IMR-90 (cell line): ENCODE measurements around the gene PCDHGA2. TPM values are rescaled to one million over a fixed set of nuclear protein-coding genes. Genes with fewer than 3 reads are reported as not detected.
A peak's percentile ranks its signal among the peaks of the same experiment; 100 is the strongest.

Source experiments
- ATAC-seq: fragments of 200-7000 bp; cut with Tn5 transposase; 2 replicates; pipeline ENCODE4 v1.9.1; 2020; ENCODE audit warnings: low read depth, mild to moderate bottlenecking, moderate library complexity
- BruUV-seq: library from RNA; stranded (reverse); fragments of 400-500 nt; replicated peaks from 2 replicates; lab custom pipeline; 2021; lab: Mats Ljungman, UMichigan
- CTCF ChIA-PET: fragments of 300-600 bp; formaldehyde crosslinking; extraction: SDS; loops from one replicate; lab custom pipeline; 2021; ENCODE audit warnings: antibody characterized with exemption; lab: Yijun Ruan, JAX
- POLR2A ChIA-PET: fragments of 300-600 bp; sonication (Branson Sonifier 250); formaldehyde crosslinking; loops from one replicate; lab custom pipeline; 2022; ENCODE audit warnings: antibody characterized with exemption; ENCODE audit not compliant: unreplicated experiment; lab: Charles Lee
- DNase-seq: peaks from one replicate; pipeline ENCODE4 v3.0.0; 2013
- H2AFZ ChIP-seq: replicated peaks from 2 replicates; pipeline ENCODE3; 2013; ENCODE audit warnings: low read length, mild to moderate bottlenecking; ENCODE audit not compliant: poor library complexity
- H2AK5ac ChIP-seq: 2 replicates; pipeline ENCODE4 v1.6.1; 2013; ENCODE audit warnings: low read depth, low read length, inconsistent platforms
- H2AK9ac ChIP-seq: replicated peaks from 2 replicates; pipeline ENCODE3; 2013; ENCODE audit warnings: mild to moderate bottlenecking, low read depth, low read length, moderate library complexity; ENCODE audit not compliant: poor library complexity
- H2BK120ac ChIP-seq: 2 replicates; pipeline ENCODE4 v1.6.1; 2013; ENCODE audit warnings: low read depth, low read length, inconsistent platforms
- H2BK15ac ChIP-seq: 3 replicates; pipeline ENCODE4 v1.6.1; 2013; ENCODE audit warnings: low read depth, low read length, inconsistent platforms
- H2BK20ac ChIP-seq: 2 replicates; pipeline ENCODE4 v1.6.1; 2013; ENCODE audit warnings: low read depth, mild to moderate bottlenecking, inconsistent platforms, low read length, moderate library complexity
- H2BK5ac ChIP-seq: 2 replicates; pipeline ENCODE4 v1.6.1; 2013; ENCODE audit warnings: mild to moderate bottlenecking, low read depth, low read length, inconsistent platforms; ENCODE audit not compliant: poor library complexity, severe bottlenecking
- H3K14ac ChIP-seq: replicated peaks from 2 replicates; pipeline ENCODE4 v1.6.1; 2013; ENCODE audit warnings: low read depth, low read length, inconsistent platforms
- H3K18ac ChIP-seq: 2 replicates; pipeline ENCODE4 v1.6.1; 2013; ENCODE audit warnings: low read depth, low read length, control low read depth
- H3K23ac ChIP-seq: 2 replicates; pipeline ENCODE4 v1.6.1; 2013; ENCODE audit warnings: low read depth, low read length, inconsistent platforms
- H3K27ac ChIP-seq: 2 replicates; pipeline ENCODE4 v1.5.1; 2013; ENCODE audit warnings: mild to moderate bottlenecking, control low read depth, low read length; ENCODE audit not compliant: insufficient read depth
- H3K27me3 ChIP-seq: 2 replicates; pipeline ENCODE4 v1.6.1; 2013; ENCODE audit warnings: low read length; ENCODE audit not compliant: control insufficient read depth, insufficient read depth
- H3K36me3 ChIP-seq: 2 replicates; pipeline ENCODE4 v1.6.1; 2013; ENCODE audit warnings: low read length, mixed read lengths; ENCODE audit not compliant: control insufficient read depth, insufficient read depth
- H3K4ac ChIP-seq: 2 replicates; pipeline ENCODE4 v1.6.1; 2013; ENCODE audit warnings: low read depth, low read length, inconsistent platforms
- H3K4me1 ChIP-seq: 2 replicates; pipeline ENCODE4 v1.6.1; 2013; ENCODE audit warnings: low read length, mixed read lengths; ENCODE audit not compliant: control insufficient read depth, insufficient read depth
- H3K4me2 ChIP-seq: 2 replicates; pipeline ENCODE4 v1.6.1; 2013; ENCODE audit warnings: low read depth, mild to moderate bottlenecking, control low read depth, low read length, moderate library complexity
- H3K4me3 ChIP-seq: 2 replicates; pipeline ENCODE4 v1.5.1; 2013; ENCODE audit warnings: low read depth, mild to moderate bottlenecking, control low read depth, low read length, moderate library complexity; ENCODE audit not compliant: insufficient read depth
- H3K56ac ChIP-seq: 2 replicates; pipeline ENCODE4 v1.6.1; 2013; ENCODE audit warnings: low read length, inconsistent platforms; ENCODE audit not compliant: insufficient read depth; ENCODE audit errors: extremely low read depth
- H3K79me1 ChIP-seq, 2 experiments: 2 replicates each; pipeline ENCODE4 v1.6.1; 2013; ENCODE audit warnings: low read length in 2 of 2, inconsistent platforms in 1 of 2, low read depth in 1 of 2
- H3K9ac ChIP-seq: 2 replicates; pipeline ENCODE4 v1.6.1; 2013; ENCODE audit warnings: low read depth, low read length, control low read depth
- H3K9me1 ChIP-seq: 2 replicates; pipeline ENCODE4 v1.6.1; 2013; ENCODE audit warnings: low read length, inconsistent platforms; ENCODE audit not compliant: insufficient read depth
- H3K9me3 ChIP-seq: 2 replicates; pipeline ENCODE4 v1.6.1; 2013; ENCODE audit warnings: low read length; ENCODE audit not compliant: control insufficient read depth, insufficient read depth
- H4K20me1 ChIP-seq: 2 replicates; pipeline ENCODE4 v1.6.1; 2013; ENCODE audit warnings: low read length, inconsistent platforms; ENCODE audit not compliant: insufficient read depth
- H4K5ac ChIP-seq: 2 replicates; pipeline ENCODE4 v1.6.1; 2013; ENCODE audit warnings: mild to moderate bottlenecking, low read depth, low read length, control low read depth
- H4K8ac ChIP-seq, 2 experiments: 2 replicates each; pipeline ENCODE4 v1.6.1; 2013; ENCODE audit warnings: low read depth in 2 of 2, low read length in 2 of 2, control low read depth in 1 of 2, inconsistent platforms in 1 of 2
- H4K91ac ChIP-seq: 2 replicates; pipeline ENCODE4 v1.6.1; 2013; ENCODE audit warnings: low read depth, low read length, inconsistent platforms; ENCODE audit not compliant: insufficient read depth
- BHLHE40 ChIP-seq: fragments of 150-350 bp; IDR thresholded peaks from 2 replicates; pipeline ENCODE4 v1.6.1; 2016; ENCODE audit warnings: mild to moderate bottlenecking, low read depth, low read length
- CEBPB ChIP-seq: IDR thresholded peaks from 2 replicates; pipeline ENCODE4 v1.6.1; 2012; ENCODE audit warnings: low read depth, low read length, improper control_type of control experiment
- CHD1 ChIP-seq: IDR thresholded peaks from 2 replicates; pipeline ENCODE4 v1.6.1; 2012; ENCODE audit warnings: low read depth, low read length, improper control_type of control experiment
- FOS ChIP-seq: fragments of 150-350 bp; IDR thresholded peaks from 2 replicates; pipeline ENCODE4 v1.6.1; 2016; ENCODE audit warnings: low read depth, low read length
- MAFK ChIP-seq: IDR thresholded peaks from 2 replicates; pipeline ENCODE4 v1.6.1; 2012; ENCODE audit warnings: low read depth, low read length, improper control_type of control experiment
- MXI1 ChIP-seq: IDR thresholded peaks from 2 replicates; pipeline ENCODE4 v1.6.1; 2012; ENCODE audit warnings: low read depth, mild to moderate bottlenecking, low read length, moderate library complexity, borderline replicate concordance
- POLR2A ChIP-seq: IDR thresholded peaks from 2 replicates; pipeline ENCODE4 v1.6.1; 2012; ENCODE audit warnings: mild to moderate bottlenecking, low read depth, low read length
- RAD21 ChIP-seq: IDR thresholded peaks from 2 replicates; pipeline ENCODE4 v1.6.1; 2012; ENCODE audit warnings: low read length, improper control_type of control experiment
- RCOR1 ChIP-seq: IDR thresholded peaks from 2 replicates; pipeline ENCODE4 v1.6.1; 2012; ENCODE audit warnings: mild to moderate bottlenecking, low read length, improper control_type of control experiment; ENCODE audit not compliant: insufficient replicate concordance
- RFX5 ChIP-seq: IDR thresholded peaks from 2 replicates; pipeline ENCODE4 v1.8.0; 2012; ENCODE audit warnings: low read depth, mild to moderate bottlenecking, low read length, moderate library complexity
- SMC3 ChIP-seq: fragments of 150-350 bp; IDR thresholded peaks from 2 replicates; pipeline ENCODE4 v1.6.1; 2016; ENCODE audit warnings: low read depth, mild to moderate bottlenecking, antibody characterized with exemption, low read length, moderate library complexity
- WGBS, 2 experiments: methylation state at CpG; one replicate each; pipeline versions ENCODE4 v1.1.5 to v1.1.7; 2013; ENCODE audit warnings: missing lambda C conversion rate in 2 of 2; ENCODE audit not compliant: insufficient read length in 1 of 2; ENCODE audit errors: extremely low coverage in 2 of 2; 5-methylcytosine and 5-hydroxymethylcytosine counted together
- dilution Hi-C: fragments of 300-500 bp; cut with HindIII; formaldehyde crosslinking; loops from one replicate; pipeline ENCODE4 v1.14.3; 2018; ENCODE audit warnings: low sequenced_read_pairs; ENCODE audit not compliant: unreplicated experiment
- in situ Hi-C: fragments of 300-500 bp; cut with MboI; formaldehyde crosslinking; loops from 3 replicates; pipeline ENCODE4 v1.14.3; 2019; ENCODE audit warnings: low sequenced_read_pairs, inconsistent platforms, mixed read lengths
- intact Hi-C: fragments of 100-400 bp; cut with micrococcal nuclease; formaldehyde crosslinking; loops from 2 replicates; pipeline ENCODE4 v1.10.0; 2022
- polyA plus RNA-seq, 3 experiments: library from polyadenylated mRNA; depleted of rRNA; stranded (reverse); fragments of >200 nt; gene quantifications; 2 replicates each; pipeline ENCODE4 v1.2.3, GENCODE V29; 2012; ENCODE audit warnings: low replicate concordance in 1 of 3
- total RNA-seq: library from RNA; depleted of rRNA; stranded (reverse); fragments of >200 nt; gene quantifications from 2 replicates; pipeline ENCODE4 v1.2.3, GENCODE V29; 2012
- TF ChIP-seq, protein P1 (sequence below): conservative IDR thresholded peaks from 2 replicates; pipeline ENCODE4 v1.5.1; 2012; ENCODE audit warnings: mild to moderate bottlenecking, low read depth, low read length, improper control_type of control experiment

PCDHGA2 gene
- total and polyA plus RNA-seq, 2 of the 4 experiments (the other 2 are of a cell fraction), result 3.4 to 3.6 TPM

DNA sequence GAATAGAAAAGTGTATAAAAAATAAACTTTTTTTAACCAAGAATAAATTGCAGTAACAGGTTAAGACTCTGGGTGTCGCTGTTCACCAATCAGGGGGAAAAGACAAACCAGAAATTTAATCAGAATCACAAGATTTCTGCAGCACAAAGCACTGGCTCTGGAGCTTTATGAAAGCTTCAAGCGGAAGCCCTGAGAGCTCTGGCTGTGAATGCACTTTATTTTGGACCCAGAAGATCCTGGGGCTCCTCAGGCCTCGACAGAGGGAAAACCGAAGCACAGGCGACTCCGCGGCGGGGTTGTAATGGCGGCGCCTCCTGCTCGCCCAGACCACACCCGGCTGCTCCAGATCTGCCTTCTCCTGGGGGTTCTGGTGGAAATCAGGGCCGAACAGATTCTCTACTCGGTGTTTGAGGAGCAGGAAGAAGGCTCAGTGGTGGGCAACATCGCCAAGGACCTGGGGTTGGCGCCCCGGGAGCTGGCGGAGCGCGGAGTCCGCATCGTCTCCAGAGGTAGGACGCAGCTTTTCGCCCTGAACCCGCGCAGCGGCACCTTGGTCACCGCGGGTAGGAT is 16.4 kb downstream of the PCDHGA2 start, which contains the start of gene PCDHGA4:
PCDHGA4 (plus strand) TSS at position 122 of the 570 bp plus-strand sequence; CDS start at position 209, 87 bp downstream.
- Histone ChIP-seq H2BK5ac (no peak within 1 kb of the TSS), H3K9me1 (no peaks in the 10 kb centered on the region), H3K23ac (no peak within 1 kb of the TSS), H3K4me2 (peak within 1 kb of the TSS; percentile 85), H3K79me1 (no peaks in the 10 kb centered on the region), H3K27ac (no peak within 1 kb of the TSS), H2AFZ (peak within 1 kb of the TSS; percentile 82), H3K18ac (peak within 1 kb of the TSS; percentile 13; the same call in 1 of the 2 replicates), H2AK9ac (no peak within 1 kb of the TSS), H3K9me3 (peaks cover 55% of the 10 kb centered on the region), H2AK5ac (no peak within 1 kb of the TSS), H4K91ac (no peak within 1 kb of the TSS), H2BK20ac (no peak within 1 kb of the TSS), H2BK15ac (no peak within 1 kb of the TSS), H2BK120ac (no peak within 1 kb of the TSS), H4K20me1 (no peaks in the 10 kb centered on the region), H4K8ac (no peak within 1 kb of the TSS), H4K5ac (peak within 1 kb of the TSS; percentile 87; the same call in 1 of the 2 replicates), H3K14ac (no peak within 1 kb of the TSS), H3K27me3 (no peaks in the 10 kb centered on the region), H3K36me3 (peaks cover 5% of the 10 kb centered on the region; the same call in 1 of the 2 replicates), H3K56ac (no peak within 1 kb of the TSS), H3K4ac (no peak within 1 kb of the TSS), H3K9ac (0 out of 2 replicates have a peak within 1 kb of the TSS, but pooled peaks have one; percentile 19), H3K4me3 (peak within 1 kb of the TSS; percentile 76), H3K4me1 (no peaks in the 10 kb centered on the region)
- POLR2A ChIA-PET, result no interaction called here
- WGBS, 2 experiments, result 17% methylated on average over 10 of the region's 29 CpGs; no CpG with 5 or more reads in 1 of the 2 experiments
- intact Hi-C loops (no loop called here), dilution Hi-C loops (no loop called here), in situ Hi-C loops (no loop called here)
- DNase-seq (peak; percentile 28), ATAC-seq (no peak; the same call in 1 of the 2 replicates)
- TF ChIP-seq MXI1 (no peak), CEBPB (no peak), RFX5 (no peak), CHD1 (no peak), SMC3 (no peak), MAFK (no peak), FOS (no peak), POLR2A (no peak), RAD21 (peak; percentile 36), RCOR1 (no peak), BHLHE40 (no peak)
- TF ChIP-seq, protein P1, sequence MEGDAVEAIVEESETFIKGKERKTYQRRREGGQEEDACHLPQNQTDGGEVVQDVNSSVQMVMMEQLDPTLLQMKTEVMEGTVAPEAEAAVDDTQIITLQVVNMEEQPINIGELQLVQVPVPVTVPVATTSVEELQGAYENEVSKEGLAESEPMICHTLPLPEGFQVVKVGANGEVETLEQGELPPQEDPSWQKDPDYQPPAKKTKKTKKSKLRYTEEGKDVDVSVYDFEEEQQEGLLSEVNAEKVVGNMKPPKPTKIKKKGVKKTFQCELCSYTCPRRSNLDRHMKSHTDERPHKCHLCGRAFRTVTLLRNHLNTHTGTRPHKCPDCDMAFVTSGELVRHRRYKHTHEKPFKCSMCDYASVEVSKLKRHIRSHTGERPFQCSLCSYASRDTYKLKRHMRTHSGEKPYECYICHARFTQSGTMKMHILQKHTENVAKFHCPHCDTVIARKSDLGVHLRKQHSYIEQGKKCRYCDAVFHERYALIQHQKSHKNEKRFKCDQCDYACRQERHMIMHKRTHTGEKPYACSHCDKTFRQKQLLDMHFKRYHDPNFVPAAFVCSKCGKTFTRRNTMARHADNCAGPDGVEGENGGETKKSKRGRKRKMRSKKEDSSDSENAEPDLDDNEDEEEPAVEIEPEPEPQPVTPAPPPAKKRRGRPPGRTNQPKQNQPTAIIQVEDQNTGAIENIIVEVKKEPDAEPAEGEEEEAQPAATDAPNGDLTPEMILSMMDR, result peak; percentile 63
- CTCF ChIA-PET, result no interaction called here
- BruUV-seq, result no TSS peak
